Cardiac fibroblast (primary cell): Measurements from ENCODE around the gene WIPF2.
"Not testable (repeated sequence)": the region's sequence is repeated elsewhere in the genome, so short reads cannot be mapped to it uniquely, and the experiment has no call there.

Source experiments
- DNase-seq, 2 donors: peaks; one replicate each; pipeline versions ENCODE4 v3.0.0 to v3.0.0-alpha.2; 2010; ENCODE audit warnings: low read depth in 2 of 2
- H3K4me3 ChIP-seq, 2 donors: replicated peaks in 1 of 2; 1 replicate in 1 of 2; 2 replicates in 1 of 2; pipeline ENCODE4 v1.5.1; 2011; ENCODE audit warnings: low read depth in 2 of 2, low read length in 2 of 2, mild to moderate bottlenecking in 2 of 2, moderate library complexity in 1 of 2
- CTCF ChIP-seq: IDR thresholded peaks from one replicate; pipeline ENCODE4 v1.5.1; 2011; ENCODE audit warnings: low read depth, mild to moderate bottlenecking, low read length, inconsistent platforms

The WIPF2 gene

GRCh38 chr17:40209404-40210093 lies 9.6 kb upstream of the WIPF2 start:
- H3K4me3 ChIP-seq = no peak overlapping the region
- DNase-seq = peak in 1 of 2 donors; percentile 17
- no peak for TF ChIP-seq CTCF

- DNase-seq, H3K4me3 ChIP-seq: not testable (repeated sequence)
These were observed 5.2 kb upstream of the WIPF2 start for GRCh38 chr17:40213914-40214313.

- no peak overlapping the region for H3K4me3 ChIP-seq
- DNase-seq = peak in 1 of 2 donors; percentile 6
These were observed 931 bp upstream of the WIPF2 start for GRCh38 chr17:40218006-40218739.

GRCh38 chr17:40219594-40220338 lies 662 bp downstream of the WIPF2 start:
- peak overlapping the region; percentile 70 to 72 for H3K4me3 ChIP-seq
- peak; percentile 49 to 57 for DNase-seq
- TF ChIP-seq CTCF = no peak

More at GRCh38 chr17:40218006-40218739, 931 bp upstream of the WIPF2 start:
- no peak for TF ChIP-seq CTCF

- peak; percentile 81 to 87 for DNase-seq
- TF ChIP-seq CTCF = no peak
- no peak overlapping the region for H3K4me3 ChIP-seq
These were observed 5.8 kb downstream of the WIPF2 start for GRCh38 chr17:40224718-40225550.

GRCh38 chr17:40229146-40229545 lies 10.0 kb downstream of the WIPF2 start:
- H3K4me3 ChIP-seq, DNase-seq: not testable (repeated sequence)

GRCh38 chr17:40230670-40231069 lies 11.6 kb downstream of the WIPF2 start:
- DNase-seq = no peak
- H3K4me3 ChIP-seq = no peak overlapping the region
- TF ChIP-seq CTCF = no peak

- DNase-seq, H3K4me3 ChIP-seq: not testable (repeated sequence)
These were observed 12.8 kb downstream of the WIPF2 start for GRCh38 chr17:40231928-40232327.
